K562 (cell line): ENCODE results near the gene ZNF200. TPM values are rescaled to one million over a fixed set of nuclear protein-coding genes. Genes with fewer than 3 reads are reported as not detected.

Experiments used
- ATAC-seq: fragments of 200-7000 bp; cut with Tn5 transposase; 3 replicates; pipeline ENCODE4 v1.9.1; 2020; ENCODE audit warnings: moderate library complexity
- BruUV-seq: library from RNA; stranded (reverse); fragments of 400-500 nt; replicated peaks from 2 replicates; lab custom pipeline; 2021; lab: Mats Ljungman, UMichigan
- CTCF ChIA-PET: fragments of 300-600 bp; formaldehyde crosslinking; extraction: SDS; loops from one replicate; lab custom pipeline; 2021; ENCODE audit warnings: low intra/inter-chr PET ratio; lab: Yijun Ruan, JAX
- POLR2A ChIA-PET: fragments of 300-600, 350-650 bp; sonication (Branson Sonifier 250); formaldehyde crosslinking; extraction: SDS; loops from one replicate; lab custom pipeline; 2021; ENCODE audit warnings: antibody characterized with exemption, inconsistent platforms; lab: Yijun Ruan, JAX
- DNase-seq, 4 experiments: peaks; one replicate each; pipeline versions ENCODE4 v3.0.0 to v3.0.0-alpha.2; 2011 to 2018; ENCODE audit warnings: low spot score in 3 of 4, mixed read lengths in 3 of 4; ENCODE audit errors: extremely low read depth in 1 of 4
- FAIRE-seq: peaks from 2 replicates; lab custom pipeline; 2011; peaks lifted over from hg19 to GRCh38; lab: Jason Lieb, UNC
- H2AFZ ChIP-seq: 2 replicates; pipeline ENCODE4 v1.6.0; 2011; ENCODE audit warnings: low read depth, low read length, control low read depth, inconsistent platforms
- H3K27ac ChIP-seq: fragments of 200-600 bp; 3 replicates; pipeline ENCODE4 v1.8.0; 2011; ENCODE audit warnings: low read depth, mild to moderate bottlenecking, control low read depth, inconsistent platforms, low read length, moderate library complexity, mixed read lengths; ENCODE audit errors: extremely low read depth
- H3K27me3 ChIP-seq, 2 experiments: fragments of 300-600 bp in 1 of 2; 2 replicates in 1 of 2; 3 replicates in 1 of 2; pipeline versions ENCODE4 v1.6.0 to v1.8.0; 2011; ENCODE audit warnings: inconsistent platforms in 2 of 2, low read length in 2 of 2, mild to moderate bottlenecking in 1 of 2, mixed read lengths in 1 of 2, moderate library complexity in 1 of 2; ENCODE audit not compliant: control insufficient read depth in 2 of 2, insufficient read depth in 2 of 2
- H3K36me3 ChIP-seq: fragments of 300-600 bp; 3 replicates; pipeline ENCODE4 v1.8.0; 2011; ENCODE audit warnings: mild to moderate bottlenecking, low read length, inconsistent platforms; ENCODE audit not compliant: control insufficient read depth, insufficient read depth
- H3K4me1 ChIP-seq, 2 experiments: fragments of 200-600 bp in 1 of 2; replicated peaks in 1 of 2; 2 replicates in 1 of 2; 3 replicates in 1 of 2; pipeline versions ENCODE4 v1.5.1 to v1.8.0; 2011; ENCODE audit warnings: inconsistent platforms in 2 of 2, low read length in 2 of 2, mild to moderate bottlenecking in 1 of 2, mixed read lengths in 1 of 2, moderate library complexity in 1 of 2; ENCODE audit not compliant: control insufficient read depth in 2 of 2, insufficient read depth in 2 of 2
- H3K4me2 ChIP-seq: 2 replicates; pipeline ENCODE4 v1.6.1; 2011; ENCODE audit warnings: low read length, control low read depth, inconsistent platforms, mixed read lengths; ENCODE audit not compliant: insufficient read depth
- H3K4me3 ChIP-seq: fragments of 200-600 bp; sonication (generic), shearing (Covaris generic); 2 replicates; pipeline ENCODE4 v1.5.1; 2016; ENCODE audit warnings: control low read depth, inconsistent platforms
- H3K79me2 ChIP-seq: fragments of 200-600 bp; 3 replicates; pipeline ENCODE4 v1.8.0; 2011; ENCODE audit warnings: low read length, inconsistent platforms; ENCODE audit not compliant: control insufficient read depth, insufficient read depth
- H3K9ac ChIP-seq, 2 experiments: 2 replicates each; pipeline versions ENCODE4 v1.6.0 to v1.6.1; 2011; ENCODE audit warnings: low read depth in 2 of 2, low read length in 2 of 2, control low read depth in 1 of 2, inconsistent platforms in 1 of 2, mild to moderate bottlenecking in 1 of 2, mixed read lengths in 1 of 2; ENCODE audit not compliant: insufficient read depth in 1 of 2
- H3K9me1 ChIP-seq: one replicate; pipeline ENCODE4 v1.6.0; 2011; ENCODE audit warnings: inconsistent platforms, mild to moderate bottlenecking, low read length, moderate library complexity; ENCODE audit not compliant: control insufficient read depth, insufficient read depth
- H3K9me3 ChIP-seq: replicated peaks from 2 replicates; pipeline ENCODE4 v1.5.1; 2011; ENCODE audit warnings: low read depth, low read length, inconsistent platforms; ENCODE audit not compliant: control insufficient read depth, insufficient read depth
- H4K20me1 ChIP-seq: replicated peaks from 2 replicates; pipeline ENCODE4 v1.6.1; 2011; ENCODE audit warnings: low read length, inconsistent platforms, mixed read lengths; ENCODE audit not compliant: control insufficient read depth, insufficient read depth
- DDX20 ChIP-seq: fragments of 450-650 bp; IDR thresholded peaks from 2 replicates; pipeline ENCODE4 v1.6.1; 2016; ENCODE audit warnings: missing genetic modification characterization, low read depth, mild to moderate bottlenecking, missing compliant biosample characterization, moderate library complexity
- EP400 ChIP-seq: fragments of 450-650 bp; IDR thresholded peaks from 2 replicates; pipeline ENCODE4 v1.6.1; 2017; ENCODE audit warnings: antibody characterized with exemption, mild to moderate bottlenecking, moderate library complexity
- HNRNPUL1 ChIP-seq: fragments of 200-400 bp; formaldehyde crosslinking; IDR thresholded peaks from 2 replicates; pipeline ENCODE4 v1.6.1; 2017; ENCODE audit warnings: low read length
- IFI16 ChIP-seq: fragments of 250-450 bp; sonication (Bioruptor Pico); IDR thresholded peaks from 2 replicates; pipeline ENCODE4 v2.1.2; 2022; ENCODE audit warnings: mild to moderate bottlenecking, inconsistent platforms
- ILF3 ChIP-seq: fragments of 450-650 bp; IDR thresholded peaks from 2 replicates; pipeline ENCODE4 v1.6.1; 2018; ENCODE audit warnings: antibody characterized with exemption, mild to moderate bottlenecking, moderate library complexity, borderline replicate concordance
- LEF1 ChIP-seq: fragments of 450-650 bp; IDR thresholded peaks from 2 replicates; pipeline ENCODE4 v1.6.1; 2016; ENCODE audit warnings: mild to moderate bottlenecking
- POLR2A ChIP-seq: fragments of 450-650 bp; conservative IDR thresholded peaks from 2 replicates; pipeline ENCODE4 v1.6.1; 2016
- POU5F1 ChIP-seq: fragments of 150-350 bp; IDR thresholded peaks from 2 replicates; pipeline ENCODE4 v1.6.1; 2014; ENCODE audit warnings: borderline replicate concordance, low read length, low read depth, mild to moderate bottlenecking; ENCODE audit not compliant: partially characterized antibody
- SAP30 ChIP-seq: fragments of 200-600 bp; sonication (generic); IDR thresholded peaks from 2 replicates; pipeline ENCODE4 v1.6.1; 2012; ENCODE audit warnings: borderline replicate concordance, low read depth, mild to moderate bottlenecking, moderate library complexity, low read length, control low read depth, inconsistent platforms; ENCODE audit not compliant: insufficient read depth, poor library complexity, severe bottlenecking
- SMARCB1 ChIP-seq: IDR thresholded peaks from 2 replicates; pipeline ENCODE4 v1.6.1; 2011; ENCODE audit warnings: improper control_type of control experiment, low read depth; ENCODE audit not compliant: insufficient read length
- STAT6 ChIP-seq: sonication (generic); formaldehyde crosslinking; IDR thresholded peaks from 2 replicates; pipeline ENCODE4 v1.8.1; 2023; ENCODE audit warnings: mild to moderate bottlenecking, missing genetic modification reagents
- ZFPM2 ChIP-seq: fragments of 250-450 bp; sonication (Bioruptor Pico); IDR thresholded peaks from 2 replicates; pipeline ENCODE4 v1.5.1; 2022; ENCODE audit warnings: mild to moderate bottlenecking
- ZNF217 ChIP-seq: sonication (generic); formaldehyde crosslinking; IDR thresholded peaks from 2 replicates; pipeline ENCODE4 v1.8.0; 2022; ENCODE audit warnings: mild to moderate bottlenecking, missing genetic modification reagents
- ZNF75A ChIP-seq: fragments of 450-650 bp; formaldehyde crosslinking; IDR thresholded peaks from 2 replicates; pipeline ENCODE4 v1.4.0; 2020; ENCODE audit warnings: mild to moderate bottlenecking
- ZNF830 ChIP-seq: fragments of 250-450 bp; sonication (Bioruptor Pico); IDR thresholded peaks from 2 replicates; pipeline ENCODE4 v1.5.0; 2021; ENCODE audit warnings: mild to moderate bottlenecking
- WGBS: fragments of 100-300 bp; shearing (Covaris generic); methylation state at CpG from one replicate; pipeline ENCODE4 v1.1.6; 2016; ENCODE audit warnings: low coverage, mixed read lengths; ENCODE audit not compliant: insufficient coverage; ENCODE audit errors: missing lambda C conversion rate; 5-methylcytosine and 5-hydroxymethylcytosine counted together
- in situ Hi-C: fragments of 300-500 bp; cut with MboI; formaldehyde crosslinking; loops from 4 replicates; pipeline ENCODE4 v1.15.0; 2018; ENCODE audit warnings: inconsistent platforms, mixed read lengths
- intact Hi-C: fragments of 100-400 bp; cut with micrococcal nuclease; formaldehyde crosslinking; loops from 2 replicates; pipeline ENCODE4 v1.14.2; 2022
- polyA plus RNA-seq, 8 experiments: library from polyadenylated mRNA; depleted of rRNA in 4 of 8; stranded (reverse) in 5 of 8; unstranded in 3 of 8; fragments of >200 nt; fragmentation: Nextera tagmentation in 2 of 8; fragmentation: Illumina TruSeq in 1 of 8; extraction: Ambion mirVana in 2 of 8; extraction: Trizol in 1 of 8; gene quantifications; 2 replicates each; pipeline versions ENCODE4 v1.2.1 to v1.2.3, GENCODE V29; 2011 to 2014; ENCODE audit warnings: inconsistent platforms in 1 of 8, missing spikeins in 1 of 8
- total RNA-seq, 7 experiments: library from RNA; depleted of rRNA in 6 of 7; stranded (reverse); fragments of >200 nt in 6 of 7; fragmentation: Illumina TruSeq in 2 of 7; extraction: Trizol in 2 of 7; gene quantifications; 2 replicates each; pipeline versions ENCODE4 v1.2.1 to v1.2.3, GENCODE V29; 2011 to 2021; ENCODE audit warnings: low replicate concordance in 1 of 7
- TF ChIP-seq, protein P1 (sequence below): fragments of 450-650 bp; formaldehyde crosslinking; conservative IDR thresholded peaks from 2 replicates; pipeline ENCODE4 v1.4.0; 2022; ENCODE audit warnings: mild to moderate bottlenecking, missing genetic modification characterization

Gene ZNF200
- total and polyA plus RNA-seq, 9 of the 15 experiments (the other 6 are each of a cell fraction or from before 2014, with no cell fraction given), result 4.8 to 14.5 (median 9.2) TPM

DNA sequence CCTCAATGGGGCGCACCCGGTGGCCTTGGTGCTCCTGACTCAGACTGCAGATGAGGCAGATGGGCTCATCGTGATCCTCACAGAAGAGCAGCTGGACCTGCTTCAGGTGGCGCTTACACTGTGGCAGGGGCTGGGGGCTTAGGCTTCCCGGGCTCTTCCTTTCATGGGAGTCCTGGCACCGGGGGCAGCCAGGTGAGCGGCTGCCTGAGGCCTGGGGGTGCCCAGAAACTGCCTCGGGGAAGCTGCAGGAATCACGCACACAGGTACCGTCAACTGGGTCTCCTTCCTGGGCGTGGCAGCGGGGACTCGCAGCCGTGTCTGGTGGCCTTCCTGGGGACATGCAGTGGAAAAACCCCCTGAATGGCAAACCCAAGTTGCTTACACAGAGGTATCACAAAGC is 14.5 kb upstream of the ZNF200 start:
- H3K4me2 ChIP-seq, result no peak overlapping the region
- H3K4me1 ChIP-seq, result peaks cover 0 to 9% of the 10 kb centered on the region in 2 experiments; a peak in 1 of 5 replicates
- POLR2A ChIA-PET, result interaction anchor here (0.7 kb wide), 1 partner anchor 9 kb away, joined by 3 read pairs; no protein-coding TSS in a partner anchor
- no peak for FAIRE-seq
- H3K36me3 ChIP-seq, result no peaks in the 10 kb centered on the region
- no peak overlapping the region for H3K27ac ChIP-seq
- in situ Hi-C loops, result no loop called here
- H3K4me3 ChIP-seq, result no peak overlapping the region
- no peaks in the 10 kb centered on the region for H3K9me3 ChIP-seq
- no peak for DNase-seq
- no peak for TF ChIP-seq SAP30
- TF ChIP-seq ZNF75A (CRISPR knock-in tag), result no peak
- no peak for TF ChIP-seq IFI16 (CRISPR knock-in tag)
- TF ChIP-seq POLR2A, result no peak
- no peak for TF ChIP-seq DDX20
- no peak for TF ChIP-seq POU5F1
- no peak for TF ChIP-seq STAT6
- TF ChIP-seq ZFPM2 (CRISPR knock-in tag), result no peak
- TF ChIP-seq ZNF217 (CRISPR knock-in tag), result no peak
- no peak for TF ChIP-seq SMARCB1
- TF ChIP-seq LEF1, result no peak
- no peak for TF ChIP-seq ILF3
- TF ChIP-seq HNRNPUL1, result no peak
- TF ChIP-seq, protein P1, sequence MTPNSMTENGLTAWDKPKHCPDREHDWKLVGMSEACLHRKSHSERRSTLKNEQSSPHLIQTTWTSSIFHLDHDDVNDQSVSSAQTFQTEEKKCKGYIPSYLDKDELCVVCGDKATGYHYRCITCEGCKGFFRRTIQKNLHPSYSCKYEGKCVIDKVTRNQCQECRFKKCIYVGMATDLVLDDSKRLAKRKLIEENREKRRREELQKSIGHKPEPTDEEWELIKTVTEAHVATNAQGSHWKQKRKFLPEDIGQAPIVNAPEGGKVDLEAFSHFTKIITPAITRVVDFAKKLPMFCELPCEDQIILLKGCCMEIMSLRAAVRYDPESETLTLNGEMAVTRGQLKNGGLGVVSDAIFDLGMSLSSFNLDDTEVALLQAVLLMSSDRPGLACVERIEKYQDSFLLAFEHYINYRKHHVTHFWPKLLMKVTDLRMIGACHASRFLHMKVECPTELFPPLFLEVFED (CRISPR knock-in tag), result no peak
- TF ChIP-seq ZNF830 (CRISPR knock-in tag), result no peak
- TF ChIP-seq EP400, result no peak
- BruUV-seq, result no TSS peak
- H3K9ac ChIP-seq, result no peak overlapping the region
- CTCF ChIA-PET, result no interaction called here
- no peaks in the 10 kb centered on the region for H3K9me1 ChIP-seq
- intact Hi-C loops, result no loop called here
- H3K79me2 ChIP-seq, result no peaks in the 10 kb centered on the region
- H3K27me3 ChIP-seq, result peaks cover 12 to 61% of the 10 kb centered on the region in 2 experiments
- no peak overlapping the region for H2AFZ ChIP-seq
- WGBS, result 6% methylated on average over 14 of the region's 14 CpGs
- ATAC-seq, result no peak
- no peaks in the 10 kb centered on the region for H4K20me1 ChIP-seq
